ENCODE data around the gene PTK6. TPM values are rescaled to one million over a fixed set of nuclear protein-coding genes. Genes with fewer than 3 reads are reported as not detected.
A peak's percentile ranks its signal among the peaks of the same experiment; 100 is the strongest.

The PTK6 gene
- total RNA-seq, 2 experiments from 2014 or later, result 0.19 to 0.22 TPM

- ChIA-PET CTCF (interaction anchor here (1.5 to 1.7 kb wide), 2 partner anchors 14 to 29 kb away, joined by 3 read pairs; partner anchors contain the start of gene PTK6), POLR2A (interaction anchor here (0.9 to 3.2 kb wide), 5 partner anchors 11 to 174 kb away, joined by 3 to 16 read pairs (median 5); partner anchors contain the start of gene PPDPF)
- Mint-ChIP-seq H3K27ac (no peak overlapping the region), H3K36me3 (ENCODE audit: low read depth) (no peaks in the 10 kb centered on the region), H3K9me3 (no peaks in the 10 kb centered on the region), H3K27me3 (no peaks in the 10 kb centered on the region), H3K4me3 (peak overlapping the region; percentile 30), H3K4me1 (ENCODE audit: low read depth) (peaks cover 16% of the 10 kb centered on the region)
- peaks cover 33% of the 10 kb centered on the region for H3K36me3 ChIP-seq (ENCODE audit: insufficient read depth, low read length)
- DNase-seq (peak in 1 of 14 experiments; percentile 41), ATAC-seq (ENCODE audit: poor library complexity) (no peak)
- H3K27me3 ChIP-seq (ENCODE audit: control insufficient read depth in 1 of 2, insufficient read depth in 2 of 2, low read length in 2 of 2), result no peaks in the 10 kb centered on the region
- no peak overlapping the region for H3K4me3 ChIP-seq (ENCODE audit: low read length)
- H3K9me3 ChIP-seq (ENCODE audit: control insufficient read depth in 1 of 2, insufficient read depth in 1 of 2, low read length in 2 of 2), result peaks cover 0 to 3% of the 10 kb centered on the region in 2 experiments
- peaks cover 32% of the 10 kb centered on the region for H3K4me1 ChIP-seq (ENCODE audit: insufficient read depth, low read length)
- intact Hi-C loops (cut with DNase I, micrococcal nuclease), result no loop called here
- TF ChIP-seq CTCF (IDR thresholded peaks at IDR 0.05), result no peak
- no peak overlapping the region for H3K27ac ChIP-seq (ENCODE audit: low read depth in 1 of 2, low read length in 2 of 2)
These were observed 29.4 kb upstream of the PTK6 start for GRCh38 chr20:63566395-63567135.

- Mint-ChIP-seq H3K36me3 (ENCODE audit: low read depth) (no peaks in the 10 kb centered on the region), H3K9me3 (no peaks in the 10 kb centered on the region), H3K4me3 (no peak overlapping the region), H3K4me1 (ENCODE audit: low read depth) (peaks cover 16% of the 10 kb centered on the region), H3K27me3 (no peaks in the 10 kb centered on the region), H3K27ac (no peak overlapping the region)
- ChIA-PET CTCF (interaction anchor here (1.5 kb wide), 1 partner anchor 28 kb away, joined by 3 read pairs; the partner anchor contains the start of gene PTK6), POLR2A (interaction anchor here (0.9 to 2.3 kb wide), 3 partner anchors 13 to 70 kb away, joined by 3 to 8 read pairs (median 3); partner anchors contain the start of gene PPDPF)
- Histone ChIP-seq H3K4me3 (ENCODE audit: low read length) (no peak overlapping the region), H3K36me3 (ENCODE audit: insufficient read depth, low read length) (peaks cover 37% of the 10 kb centered on the region), H3K9me3 (ENCODE audit: control insufficient read depth in 1 of 2, insufficient read depth in 1 of 2, low read length in 2 of 2) (peaks cover 0 to 3% of the 10 kb centered on the region in 2 experiments), H3K27ac (ENCODE audit: low read depth in 1 of 2, low read length in 2 of 2) (no peak overlapping the region), H3K4me1 (ENCODE audit: insufficient read depth, low read length) (peaks cover 32% of the 10 kb centered on the region), H3K27me3 (ENCODE audit: control insufficient read depth in 1 of 2, insufficient read depth in 2 of 2, low read length in 2 of 2) (no peaks in the 10 kb centered on the region)
- DNase-seq, result no peak
- TF ChIP-seq CTCF (IDR thresholded peaks at IDR 0.05), result no peak
- no peak for ATAC-seq (ENCODE audit: poor library complexity)
- intact Hi-C loops (cut with DNase I, micrococcal nuclease), result no loop called here
These were observed 28.6 kb upstream of the PTK6 start for GRCh38 chr20:63565699-63566335.

GRCh38 chr20:63565021-63565698, 28.0 kb upstream of the PTK6 start:
- H3K4me3 Mint-ChIP-seq, result no peak overlapping the region
- intact Hi-C loops (cut with DNase I, micrococcal nuclease), result no loop called here
- peaks cover 4% of the 10 kb centered on the region for H3K36me3 Mint-ChIP-seq (ENCODE audit: low read depth)
- H3K4me1 ChIP-seq (ENCODE audit: insufficient read depth, low read length), result peaks cover 32% of the 10 kb centered on the region
- H3K36me3 ChIP-seq (ENCODE audit: insufficient read depth, low read length), result peaks cover 44% of the 10 kb centered on the region
- H3K27me3 Mint-ChIP-seq, result no peaks in the 10 kb centered on the region
- DNase-seq (no peak), ATAC-seq (ENCODE audit: poor library complexity) (no peak)
- CTCF ChIA-PET, result no interaction called here
- POLR2A ChIA-PET, result interaction anchor here (1.4 kb wide), 1 partner anchor 13 kb away, joined by 3 read pairs; no protein-coding TSS in a partner anchor
- H3K27ac ChIP-seq (ENCODE audit: low read depth in 1 of 2, low read length in 2 of 2), result no peak overlapping the region
- no peaks in the 10 kb centered on the region for H3K9me3 Mint-ChIP-seq
- no peak overlapping the region for H3K4me3 ChIP-seq (ENCODE audit: low read length)
- TF ChIP-seq CTCF (IDR thresholded peaks at IDR 0.05), result no peak
- H3K9me3 ChIP-seq (ENCODE audit: control insufficient read depth in 1 of 2, insufficient read depth in 1 of 2, low read length in 2 of 2), result peaks cover 0 to 3% of the 10 kb centered on the region in 2 experiments
- H3K27me3 ChIP-seq (ENCODE audit: control insufficient read depth in 1 of 2, insufficient read depth in 2 of 2, low read length in 2 of 2), result no peaks in the 10 kb centered on the region
- H3K27ac Mint-ChIP-seq, result no peak overlapping the region
- H3K4me1 Mint-ChIP-seq (ENCODE audit: low read depth), result peaks cover 16% of the 10 kb centered on the region

Measured in CD4-positive, alpha-beta T cell (primary cell).